Measurements from ENCODE around the gene MEN1. TPM values are rescaled to one million over a fixed set of nuclear protein-coding genes. Genes with fewer than 3 reads are reported as not detected.

The MEN1 gene
- polyA plus RNA-seq, 3 donors = 9.4 to 26.2 (median 10.0) TPM

DNA sequence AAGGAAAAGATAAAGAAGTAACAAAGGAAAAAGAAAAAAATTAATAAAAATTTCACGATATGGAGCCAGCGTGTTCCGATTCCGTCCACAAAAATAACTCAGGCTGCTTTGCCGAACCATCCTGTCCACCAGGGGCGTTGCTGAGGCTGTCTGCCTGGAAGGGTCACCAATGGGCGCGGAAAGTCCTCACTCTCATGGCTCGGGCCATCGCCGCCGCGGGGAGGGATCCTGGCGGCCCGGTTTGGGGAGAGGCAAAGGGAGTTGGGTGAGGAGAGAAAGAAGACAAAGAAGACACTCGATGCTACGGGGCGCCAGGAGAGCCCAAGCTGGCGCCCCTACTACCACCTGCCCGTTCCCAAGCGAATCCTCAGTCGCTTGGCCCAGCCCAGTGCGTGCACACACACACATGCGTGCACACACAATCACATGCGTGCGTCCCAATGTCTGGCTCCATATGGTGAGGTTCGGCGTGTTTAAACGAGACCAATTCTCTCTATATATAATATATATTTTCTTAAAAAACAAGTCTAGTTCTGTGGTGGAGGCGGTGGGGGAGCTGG lies 45.0 kb downstream of the MEN1 start:
- Histone ChIP-seq H3K36me3 (replicated peaks in 1 of 2; ENCODE audit: control insufficient read depth in 1 of 2, insufficient read depth in 2 of 2, low read length in 2 of 2) (peaks cover 79 to 84% of the 10 kb centered on the region in 2 donors), H3K27ac (ENCODE audit: low read depth in 1 of 2, low read length in 2 of 2) (no peak overlapping the region), H3K9me3 (replicated peaks in 1 of 2; ENCODE audit: control insufficient read depth in 1 of 2, insufficient read depth in 1 of 2, low read length in 2 of 2) (no peaks in the 10 kb centered on the region), H4K20me1 (ENCODE audit: insufficient read depth, low read length) (peaks cover 93% of the 10 kb centered on the region), H3K9ac (ENCODE audit: insufficient read depth, low read length, poor library complexity, severe bottlenecking) (no peak overlapping the region), H3K4me1 (ENCODE audit: control insufficient read depth in 1 of 2, insufficient read depth in 2 of 2, low read length in 2 of 2) (peaks cover 0 to 26% of the 10 kb centered on the region in 2 donors), H3K4me3 (replicated peaks in 1 of 3; ENCODE audit: low read depth in 2 of 3, low read length in 3 of 3) (no peak overlapping the region), H3K4me2 (replicated peaks; ENCODE audit: extremely low read depth, low read length, poor library complexity, severe bottlenecking) (no peak overlapping the region), H2AFZ (ENCODE audit: insufficient read depth, low read depth, low read length, poor library complexity, severe bottlenecking) (no peak overlapping the region), H3K79me2 (ENCODE audit: insufficient read depth, low read length) (peaks cover 48% of the 10 kb centered on the region), H3K27me3 (ENCODE audit: control insufficient read depth in 2 of 2, insufficient read depth in 2 of 2, low read length in 2 of 2) (no peaks in the 10 kb centered on the region)
- peaks cover 74 to 88% of the 10 kb centered on the region in 2 donors for H3K36me3 Mint-ChIP-seq
- no peak for DNase-seq
- WGBS (ENCODE audit: insufficient coverage) = 92% methylated on average over 15 of the region's 30 CpGs
- H3K27ac Mint-ChIP-seq = peak overlapping the region in 1 of 7 donors; percentile 62
- intact Hi-C loops (cut with micrococcal nuclease) = no loop called here
- no peaks in the 10 kb centered on the region for H3K9me3 Mint-ChIP-seq
- TF ChIP-seq, protein P1, sequence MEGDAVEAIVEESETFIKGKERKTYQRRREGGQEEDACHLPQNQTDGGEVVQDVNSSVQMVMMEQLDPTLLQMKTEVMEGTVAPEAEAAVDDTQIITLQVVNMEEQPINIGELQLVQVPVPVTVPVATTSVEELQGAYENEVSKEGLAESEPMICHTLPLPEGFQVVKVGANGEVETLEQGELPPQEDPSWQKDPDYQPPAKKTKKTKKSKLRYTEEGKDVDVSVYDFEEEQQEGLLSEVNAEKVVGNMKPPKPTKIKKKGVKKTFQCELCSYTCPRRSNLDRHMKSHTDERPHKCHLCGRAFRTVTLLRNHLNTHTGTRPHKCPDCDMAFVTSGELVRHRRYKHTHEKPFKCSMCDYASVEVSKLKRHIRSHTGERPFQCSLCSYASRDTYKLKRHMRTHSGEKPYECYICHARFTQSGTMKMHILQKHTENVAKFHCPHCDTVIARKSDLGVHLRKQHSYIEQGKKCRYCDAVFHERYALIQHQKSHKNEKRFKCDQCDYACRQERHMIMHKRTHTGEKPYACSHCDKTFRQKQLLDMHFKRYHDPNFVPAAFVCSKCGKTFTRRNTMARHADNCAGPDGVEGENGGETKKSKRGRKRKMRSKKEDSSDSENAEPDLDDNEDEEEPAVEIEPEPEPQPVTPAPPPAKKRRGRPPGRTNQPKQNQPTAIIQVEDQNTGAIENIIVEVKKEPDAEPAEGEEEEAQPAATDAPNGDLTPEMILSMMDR (IDR thresholded peaks at IDR 0.05) = peak; percentile 13
- peaks cover 0 to 5% (median 3%) of the 10 kb centered on the region in 3 donors for H3K27me3 Mint-ChIP-seq (ENCODE audit: low read depth in 3 of 3)
- peaks cover 38% of the 10 kb centered on the region for H3K4me1 Mint-ChIP-seq
- no peak overlapping the region for H3K4me3 Mint-ChIP-seq

DNA sequence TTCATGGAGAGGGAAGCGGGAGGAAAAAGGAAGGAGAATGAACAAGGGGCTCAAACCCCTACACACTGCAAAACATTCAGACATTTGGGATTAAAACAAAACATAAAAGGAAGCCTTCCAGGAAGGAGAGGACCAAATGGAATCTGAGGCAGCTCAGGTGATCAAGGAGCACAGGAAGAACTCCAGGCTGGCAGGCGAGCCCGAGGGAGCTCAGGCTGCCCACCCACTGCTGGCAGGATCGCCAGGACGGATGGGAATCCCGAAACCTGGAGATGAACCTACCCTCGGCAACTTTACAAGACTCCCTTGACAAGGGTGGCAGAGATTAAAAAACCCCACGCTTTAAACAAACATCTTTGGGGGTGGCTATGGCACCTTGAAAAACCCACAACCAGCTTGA lies 45.6 kb downstream of the MEN1 start:
- H3K9me3 Mint-ChIP-seq = no peaks in the 10 kb centered on the region
- H3K4me3 Mint-ChIP-seq = no peak overlapping the region
- H2AFZ ChIP-seq (ENCODE audit: insufficient read depth, low read depth, low read length, poor library complexity, severe bottlenecking) = no peak overlapping the region
- WGBS (ENCODE audit: insufficient coverage) = 94% methylated on average over 2 of the region's 8 CpGs
- no peak overlapping the region for H3K4me3 ChIP-seq (replicated peaks in 1 of 3; ENCODE audit: low read depth in 2 of 3, low read length in 3 of 3)
- H3K9me3 ChIP-seq (replicated peaks in 1 of 2; ENCODE audit: control insufficient read depth in 1 of 2, insufficient read depth in 1 of 2, low read length in 2 of 2) = no peaks in the 10 kb centered on the region
- H3K36me3 ChIP-seq (replicated peaks in 1 of 2; ENCODE audit: control insufficient read depth in 1 of 2, insufficient read depth in 2 of 2, low read length in 2 of 2) = peaks cover 73 to 78% of the 10 kb centered on the region in 2 donors
- TF ChIP-seq, protein P1 (IDR thresholded peaks at IDR 0.05) = no peak
- no peak overlapping the region for H3K4me2 ChIP-seq (replicated peaks; ENCODE audit: extremely low read depth, low read length, poor library complexity, severe bottlenecking)
- peaks cover 67 to 82% of the 10 kb centered on the region in 2 donors for H3K36me3 Mint-ChIP-seq
- H3K4me1 Mint-ChIP-seq = peaks cover 41% of the 10 kb centered on the region
- no peak overlapping the region for H3K9ac ChIP-seq (ENCODE audit: insufficient read depth, low read length, poor library complexity, severe bottlenecking)
- no peak overlapping the region for H3K27ac ChIP-seq (ENCODE audit: low read depth in 1 of 2, low read length in 2 of 2)
- intact Hi-C loops (cut with micrococcal nuclease) = no loop called here
- DNase-seq = no peak
- H3K27me3 Mint-ChIP-seq (ENCODE audit: low read depth in 3 of 3) = peaks cover 0 to 6% (median 3%) of the 10 kb centered on the region in 3 donors
- H3K4me1 ChIP-seq (ENCODE audit: control insufficient read depth in 1 of 2, insufficient read depth in 2 of 2, low read length in 2 of 2) = peaks cover 0 to 26% of the 10 kb centered on the region in 2 donors
- H3K27ac Mint-ChIP-seq = peak overlapping the region in 3 of 7 donors; percentile 63 to 80 (median 65)
- no peaks in the 10 kb centered on the region for H3K27me3 ChIP-seq (ENCODE audit: control insufficient read depth in 2 of 2, insufficient read depth in 2 of 2, low read length in 2 of 2)
- H3K79me2 ChIP-seq (ENCODE audit: insufficient read depth, low read length) = peaks cover 42% of the 10 kb centered on the region
- H4K20me1 ChIP-seq (ENCODE audit: insufficient read depth, low read length) = peaks cover 93% of the 10 kb centered on the region
